B cell (primary cell): ENCODE measurements around the gene L3HYPDH. TPM values are rescaled to one million over a fixed set of nuclear protein-coding genes. Genes with fewer than 3 reads are reported as not detected.

ENCODE experiments used
- polyA plus RNA-seq: library from polyadenylated mRNA; depleted of rRNA; stranded (reverse); fragments of >200 nt; gene quantifications from 2 replicates; pipeline ENCODE4 v1.2.3, GENCODE V29; 2012
- total RNA-seq, 2 donors: library from RNA; stranded (reverse); fragments of 120-200 nt in 1 of 2; gene quantifications; 1 replicate in 1 of 2; 2 replicates in 1 of 2; pipeline versions ENCODE4 v1.2.3 to v1.2.4, GENCODE V29; 2013 to 2022

Gene L3HYPDH
- total and polyA plus RNA-seq, 2 donors (not counting 1 experiment from before 2014, with no cell fraction given) = 74.5 to 126 TPM

Other genes starting within 250 kb of the L3HYPDH start
- 4.7 and 6.1 TPM in 2 replicates for gene GPR135, start 19.0 kb downstream of the L3HYPDH start, total RNA-seq
- 1.2 and 1.4 TPM in 2 replicates for gene GPR135, start 19.0 kb downstream of the L3HYPDH start, polyA plus RNA-seq
- gene JKAMP, start 109 bp upstream of the L3HYPDH start, total RNA-seq = 25.7 and 30.3 TPM in 2 replicates
- 31.6 and 32.3 TPM in 2 replicates for gene JKAMP, start 109 bp upstream of the L3HYPDH start, polyA plus RNA-seq
- gene CCDC175, start 92.4 kb upstream of the L3HYPDH start, total RNA-seq = not detected in 2 replicates
- gene CCDC175, start 92.4 kb upstream of the L3HYPDH start, polyA plus RNA-seq = not detected in 2 replicates